Testis (tissue), 2 donors: ENCODE results near the gene XPC.

Source experiments
- CTCF ChIP-seq, 3 experiments: fragments of 450-650 bp in 2 of 3; fragments of 200-600 bp in 1 of 3; sonication (generic) in 1 of 3; IDR thresholded peaks; one replicate each; pipeline ENCODE4 v1.5.1; 2016 to 2019; ENCODE audit warnings: antibody characterized with exemption in 3 of 3, mild to moderate bottlenecking in 2 of 3, moderate library complexity in 1 of 3
- POLR2A ChIP-seq: fragments of 450-650 bp; IDR thresholded peaks from one replicate; pipeline ENCODE4 v1.6.1; 2017; ENCODE audit warnings: antibody characterized with exemption, mild to moderate bottlenecking, moderate library complexity

DNA sequence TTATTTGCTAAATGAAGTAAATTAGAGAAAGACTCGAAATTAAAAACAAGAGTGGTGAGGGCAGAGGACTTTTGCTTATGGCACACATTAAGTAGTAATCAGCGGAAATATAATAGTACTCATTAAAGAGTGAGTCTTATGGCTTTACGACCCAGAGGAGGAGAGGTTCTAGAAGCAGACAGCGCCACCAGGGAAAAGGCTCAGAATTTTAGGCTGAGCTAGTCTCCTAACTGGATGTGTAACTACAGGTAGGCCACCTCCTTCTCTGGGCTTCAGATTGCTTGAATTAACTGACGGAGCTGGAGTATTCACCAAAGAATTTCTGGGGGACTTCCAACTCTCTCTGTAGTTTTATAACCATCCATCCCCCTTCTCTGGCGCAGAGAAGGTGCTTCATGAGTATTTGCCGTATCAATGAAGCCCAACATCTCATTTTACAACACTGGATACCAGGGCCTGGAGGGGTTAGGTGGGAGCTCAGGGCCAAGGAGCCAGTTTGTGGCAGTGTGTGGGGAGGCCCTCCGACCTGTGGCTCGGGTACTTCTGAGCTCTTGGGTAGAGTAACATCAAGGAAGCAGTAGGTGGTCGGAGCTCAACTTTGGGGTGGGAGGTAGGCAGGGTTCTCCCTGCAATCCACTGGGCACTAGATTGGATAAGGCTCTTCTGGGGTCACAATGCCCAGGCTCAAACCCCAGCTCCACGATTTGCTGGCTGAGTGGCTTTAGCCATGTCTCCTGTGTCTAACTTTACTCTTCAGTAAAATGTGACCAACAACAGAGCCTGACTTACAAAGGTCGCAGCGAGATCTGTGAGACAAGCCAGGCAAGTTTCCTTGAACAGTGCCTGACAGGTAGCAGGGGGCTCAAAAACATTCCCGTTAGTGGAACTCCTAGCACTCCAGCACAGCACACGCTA, 54.8 kb downstream of the XPC start:
- TF ChIP-seq CTCF (IDR thresholded peaks at IDR 0.05) (no peak), POLR2A (no peak)
